ENCODE data around the gene DIPK1A.

DIPK1A gene

GRCh38 chr1:92961131-92961895, at the start of gene DIPK1A:
TSS of gene DIPK1A (minus strand) at chr1:92961462. CDS start at chr1:92961429, 33 bp downstream.
- peak; percentile 48 to 63 for DNase-seq (ENCODE audit: low read depth in 1 of 2, low spot score in 1 of 2)

GRCh38 chr1:93007941-93008577, 46.8 kb upstream of the DIPK1A start:
- no peak for DNase-seq (ENCODE audit: low read depth in 1 of 2, low spot score in 1 of 2)

GRCh38 chr1:93005252-93005598, 44.0 kb upstream of the DIPK1A start:
- no peak for DNase-seq (ENCODE audit: low read depth in 1 of 2, low spot score in 1 of 2)

- DNase-seq (ENCODE audit: low read depth in 1 of 2, low spot score in 1 of 2): no peak
These were observed 43.4 kb upstream of the DIPK1A start for GRCh38 chr1:93004566-93005251.

GRCh38 chr1:93003981-93004380, 42.7 kb upstream of the DIPK1A start:
- no peak for DNase-seq (ENCODE audit: low read depth in 1 of 2, low spot score in 1 of 2)

- DNase-seq (ENCODE audit: low read depth in 1 of 2, low spot score in 1 of 2): no peak
These were observed 41.5 kb upstream of the DIPK1A start for GRCh38 chr1:93002781-93003180.

GRCh38 chr1:93001893-93002292, 40.6 kb upstream of the DIPK1A start:
- DNase-seq (ENCODE audit: low read depth in 1 of 2, low spot score in 1 of 2): no peak

GRCh38 chr1:93000751-93001175, 39.5 kb upstream of the DIPK1A start:
- DNase-seq (ENCODE audit: low read depth in 1 of 2, low spot score in 1 of 2): no peak

GRCh38 chr1:93000291-93000690, 39.0 kb upstream of the DIPK1A start:
- no peak for DNase-seq (ENCODE audit: low read depth in 1 of 2, low spot score in 1 of 2)

GRCh38 chr1:92998821-92999220, 37.6 kb upstream of the DIPK1A start:
- no peak for DNase-seq (ENCODE audit: low read depth in 1 of 2, low spot score in 1 of 2)

GRCh38 chr1:92995441-92996430, 34.5 kb upstream of the DIPK1A start:
- no peak for DNase-seq (ENCODE audit: low read depth in 1 of 2, low spot score in 1 of 2)

- DNase-seq (ENCODE audit: low read depth in 1 of 2, low spot score in 1 of 2): peak in 1 of 2 donors; percentile 52
These were observed 32.9 kb upstream of the DIPK1A start for GRCh38 chr1:92994105-92994712.

- no peak for DNase-seq (ENCODE audit: low read depth in 1 of 2, low spot score in 1 of 2)
These were observed 32.3 kb upstream of the DIPK1A start for GRCh38 chr1:92993581-92993980.

- no peak for DNase-seq (ENCODE audit: low read depth in 1 of 2, low spot score in 1 of 2)
These were observed 31.6 kb upstream of the DIPK1A start for GRCh38 chr1:92992877-92993276.

GRCh38 chr1:92992054-92992453, 30.8 kb upstream of the DIPK1A start:
- no peak for DNase-seq (ENCODE audit: low read depth in 1 of 2, low spot score in 1 of 2)

GRCh38 chr1:92990828-92991227, 29.6 kb upstream of the DIPK1A start:
- no peak for DNase-seq (ENCODE audit: low read depth in 1 of 2, low spot score in 1 of 2)

- no peak for DNase-seq (ENCODE audit: low read depth in 1 of 2, low spot score in 1 of 2)
These were observed 28.8 kb upstream of the DIPK1A start for GRCh38 chr1:92989936-92990583.

- DNase-seq (ENCODE audit: low read depth in 1 of 2, low spot score in 1 of 2): no peak
These were observed 28.0 kb upstream of the DIPK1A start for GRCh38 chr1:92989253-92989652.

- no peak for DNase-seq (ENCODE audit: low read depth in 1 of 2, low spot score in 1 of 2)
These were observed 26.2 kb upstream of the DIPK1A start for GRCh38 chr1:92987462-92987861.

- no peak for DNase-seq (ENCODE audit: low read depth in 1 of 2, low spot score in 1 of 2)
These were observed 23.8 kb upstream of the DIPK1A start for GRCh38 chr1:92985101-92985500.

All from activated T-helper 1 cell treated with anti-CD3 and anti-CD28 coated beads, Interleukin-2, amount 50 U/mL, for 16 hours (primary cell).